BJ (cell line): ENCODE data around the gene SFXN5. TPM values are rescaled to one million over a fixed set of nuclear protein-coding genes. Genes with fewer than 3 reads are reported as not detected.

Experiments used
- CTCF ChIA-PET: fragments of 350-600 bp; formaldehyde crosslinking; extraction: SDS; loops from one replicate; lab custom pipeline; 2021; ENCODE audit warnings: antibody characterized with exemption, inconsistent platforms; lab: Yijun Ruan, JAX
- POLR2A ChIA-PET: fragments of 300-600 bp; sonication (Branson Sonifier 250); formaldehyde crosslinking; extraction: SDS; loops from one replicate; lab custom pipeline; 2021; ENCODE audit warnings: antibody characterized with exemption; lab: Charles Lee
- DNase-seq: peaks from one replicate; pipeline ENCODE4 v3.0.0-alpha.2; 2011; ENCODE audit warnings: low read depth
- H3K27me3 ChIP-seq: 2 replicates; pipeline ENCODE4 v1.6.0; 2011; ENCODE audit warnings: low read length; ENCODE audit not compliant: control insufficient read depth, insufficient read depth
- H3K36me3 ChIP-seq: 2 replicates; pipeline ENCODE4 v1.5.1; 2011; ENCODE audit warnings: low read length; ENCODE audit not compliant: control insufficient read depth, insufficient read depth
- H3K4me3 ChIP-seq: 2 replicates; pipeline ENCODE4 v1.5.1; 2011; ENCODE audit warnings: low read depth, mild to moderate bottlenecking, control low read depth, low read length
- CTCF ChIP-seq: IDR thresholded peaks from 2 replicates; pipeline ENCODE4 v1.5.1; 2011; ENCODE audit warnings: low read depth, mild to moderate bottlenecking, control low read depth, inconsistent platforms, low read length, moderate library complexity; ENCODE audit not compliant: insufficient read depth
- polyA plus RNA-seq: library from polyadenylated mRNA; depleted of rRNA; stranded (reverse); fragments of >200 nt; gene quantifications from 2 replicates; pipeline ENCODE4 v1.2.3, GENCODE V29; 2011

SFXN5 gene
- polyA plus RNA-seq, 1 experiment: 11.5 TPM

- no peaks in the 10 kb centered on the region for H3K27me3 ChIP-seq
- POLR2A ChIA-PET: no interaction called here
- peak within 1 kb of the TSS; percentile 69 for H3K4me3 ChIP-seq
- H3K36me3 ChIP-seq: no peaks in the 10 kb centered on the region
- peak; percentile 5; the same call in 1 of the 2 replicates for TF ChIP-seq CTCF
- no peak for DNase-seq
- CTCF ChIA-PET: interaction anchor here (0.7 to 3.9 kb wide), 12 partner anchors 9 to 220 kb away, joined by 3 to 24 read pairs (median 4); no protein-coding TSS in a partner anchor
Observed at GRCh38 chr2:73112913-73113854, 41.7 kb upstream of the SFXN5 start, which contains the start of gene RAB11FIP5. TSS of gene RAB11FIP5 (minus strand) at chr2:73112948. CDS start at chr2:73112777, 171 bp downstream.

- peak overlapping the region; percentile 69 for H3K4me3 ChIP-seq
- DNase-seq: no peak
Observed at GRCh38 chr2:73112026-73112912, 40.8 kb upstream of the SFXN5 start.

GRCh38 chr2:73111073-73112025 lies 39.8 kb upstream of the SFXN5 start:
- Histone ChIP-seq H3K4me3 (peak overlapping the region; percentile 69), H3K27me3 (no peaks in the 10 kb centered on the region), H3K36me3 (no peaks in the 10 kb centered on the region)
- ChIA-PET CTCF (interaction anchor here (0.9 to 3.9 kb wide), 10 partner anchors 8 to 101 kb away, joined by 3 to 24 read pairs (median 4); no protein-coding TSS in a partner anchor), POLR2A (no interaction called here)
- no peak for DNase-seq
- TF ChIP-seq CTCF: 0 out of 2 replicates have a peak, but pooled peaks have one; percentile 15

More at GRCh38 chr2:73112026-73112912, 40.8 kb upstream of the SFXN5 start:
- Histone ChIP-seq H3K27me3 (no peaks in the 10 kb centered on the region), H3K36me3 (no peaks in the 10 kb centered on the region)
- TF ChIP-seq CTCF: no peak
- ChIA-PET POLR2A (no interaction called here), CTCF (interaction anchor here (0.5 to 3.9 kb wide), 8 partner anchors 9 to 100 kb away, joined by 3 to 24 read pairs (median 4); no protein-coding TSS in a partner anchor)

- Histone ChIP-seq H3K4me3 (peak overlapping the region; percentile 69), H3K36me3 (peaks cover 2% of the 10 kb centered on the region; the same call in 1 of the 2 replicates), H3K27me3 (no peaks in the 10 kb centered on the region)
- no peak for DNase-seq
- CTCF ChIA-PET: interaction anchor here (0.9 to 3.9 kb wide), 8 partner anchors 8 to 67 kb away, joined by 3 to 24 read pairs (median 6); no protein-coding TSS in a partner anchor
- no peak for TF ChIP-seq CTCF
- POLR2A ChIA-PET: no interaction called here
Observed at GRCh38 chr2:73110168-73111072, 38.9 kb upstream of the SFXN5 start.
